K562 (cell line): Measurements from ENCODE around the gene PEX3. TPM values are rescaled to one million over a fixed set of nuclear protein-coding genes. Genes with fewer than 3 reads are reported as not detected.

Experiments used
- FOSL1 ChIP-seq: fragments of 200-800 bp; sonication (Bioruptor generic); conservative IDR thresholded peaks from 2 replicates; pipeline ENCODE4 v1.6.1; 2016; ENCODE audit warnings: missing genetic modification characterization, missing compliant biosample characterization
- IFI16 ChIP-seq: fragments of 250-450 bp; sonication (Bioruptor Pico); IDR thresholded peaks from 2 replicates; pipeline ENCODE4 v2.1.2; 2022; ENCODE audit warnings: mild to moderate bottlenecking, inconsistent platforms
- JUNB ChIP-seq: fragments of 450-650 bp; formaldehyde crosslinking; conservative IDR thresholded peaks from 2 replicates; pipeline ENCODE4 v1.4.0; 2020; ENCODE audit warnings: mild to moderate bottlenecking
- NR1H2 ChIP-seq: sonication (generic); formaldehyde crosslinking; IDR thresholded peaks from 2 replicates; pipeline ENCODE4 v1.4.0; 2020; ENCODE audit warnings: mild to moderate bottlenecking, missing genetic modification reagents
- NR2C1 ChIP-seq, 2 experiments: fragments of 450-650 bp; IDR thresholded peaks; 2 replicates each; pipeline ENCODE4 v1.6.1; 2017; ENCODE audit warnings: mild to moderate bottlenecking in 2 of 2, antibody characterized with exemption in 1 of 2, inconsistent platforms in 1 of 2, missing compliant biosample characterization in 1 of 2, missing genetic modification characterization in 1 of 2
- NR2F6 ChIP-seq: fragments of 450-650 bp; formaldehyde crosslinking; IDR thresholded peaks from 2 replicates; pipeline ENCODE4 v1.4.0; 2020; ENCODE audit warnings: mild to moderate bottlenecking
- PKNOX1 ChIP-seq: fragments of 450-650 bp; IDR thresholded peaks from 2 replicates; pipeline ENCODE4 v1.6.1; 2016
- PRPF4 ChIP-seq: fragments of 200-400 bp; formaldehyde crosslinking; IDR thresholded peaks from one replicate; pipeline ENCODE4 v1.6.1; 2017; ENCODE audit warnings: low read length, low read depth, mild to moderate bottlenecking; ENCODE audit not compliant: insufficient read depth, poor library complexity, severe bottlenecking
- PTRF ChIP-seq: fragments of 450-650 bp; IDR thresholded peaks from 2 replicates; pipeline ENCODE4 v1.6.1; 2016; ENCODE audit warnings: mild to moderate bottlenecking, missing genetic modification characterization, missing compliant biosample characterization
- PURB ChIP-seq: sonication (generic); formaldehyde crosslinking; IDR thresholded peaks from 2 replicates; pipeline ENCODE4 v1.9.0; 2021; ENCODE audit warnings: low read depth, mild to moderate bottlenecking, missing genetic modification reagents
- RAD51 ChIP-seq: fragments of 450-650 bp; IDR thresholded peaks from 2 replicates; pipeline ENCODE4 v1.7.1; 2016; ENCODE audit warnings: low read depth, mild to moderate bottlenecking, borderline replicate concordance
- SIRT6 ChIP-seq: IDR thresholded peaks from one replicate; pipeline ENCODE4 v1.6.1; 2012; ENCODE audit warnings: low read depth, mild to moderate bottlenecking, control low read depth, inconsistent platforms, low read length, moderate library complexity
- ZBTB33 ChIP-seq: sonication (generic); formaldehyde crosslinking; IDR thresholded peaks from 2 replicates; pipeline ENCODE4 v1.8.1; 2023; ENCODE audit warnings: mild to moderate bottlenecking, missing genetic modification reagents
- ZNF445 ChIP-seq: fragments of 250-450 bp; sonication (Bioruptor Pico); IDR thresholded peaks from 2 replicates; pipeline ENCODE4 v1.4.0; 2020; ENCODE audit warnings: low read depth, mild to moderate bottlenecking, moderate library complexity
- ZNF518B ChIP-seq: fragments of 250-450 bp; sonication (Bioruptor Pico); IDR thresholded peaks from 2 replicates; pipeline ENCODE4 v1.5.0; 2021; ENCODE audit warnings: mild to moderate bottlenecking, moderate library complexity
- ZNF77 ChIP-seq: fragments of 250-450 bp; sonication (Bioruptor Pico); IDR thresholded peaks from 2 replicates; pipeline ENCODE4 v1.5.0; 2020
- polyA plus RNA-seq, 8 experiments: library from polyadenylated mRNA; depleted of rRNA in 4 of 8; stranded (reverse) in 5 of 8; unstranded in 3 of 8; fragments of >200 nt; fragmentation: Nextera tagmentation in 2 of 8; fragmentation: Illumina TruSeq in 1 of 8; extraction: Ambion mirVana in 2 of 8; extraction: Trizol in 1 of 8; gene quantifications; 2 replicates each; pipeline versions ENCODE4 v1.2.1 to v1.2.3, GENCODE V29; 2011 to 2014; ENCODE audit warnings: inconsistent platforms in 1 of 8, missing spikeins in 1 of 8
- total RNA-seq, 7 experiments: library from RNA; depleted of rRNA in 6 of 7; stranded (reverse); fragments of >200 nt in 6 of 7; fragmentation: Illumina TruSeq in 2 of 7; extraction: Trizol in 2 of 7; gene quantifications; 2 replicates each; pipeline versions ENCODE4 v1.2.1 to v1.2.3, GENCODE V29; 2011 to 2021; ENCODE audit warnings: low replicate concordance in 1 of 7

PEX3 gene
- total and polyA plus RNA-seq, 9 of the 15 experiments (the other 6 are each of a cell fraction or from before 2014, with no cell fraction given) = 17.3 to 69.6 (median 32.7) TPM

GRCh38 chr6:143450453-143451371 is at the start of gene PEX3, which contains the start of gene ADAT2 (continued):
- TF ChIP-seq PRPF4 = peak; percentile 69
- no peak for TF ChIP-seq PTRF (tag)
- no peak for TF ChIP-seq SIRT6
- TF ChIP-seq PURB (CRISPR knock-in tag) = no peak
- TF ChIP-seq PKNOX1 = peak; percentile 58; the same call in 1 of the 2 replicates
- TF ChIP-seq ZNF518B (CRISPR knock-in tag) = no peak
- no peak for TF ChIP-seq ZNF77 (CRISPR knock-in tag)
- peak; percentile 51 for TF ChIP-seq ZBTB33 (CRISPR knock-in tag)
- no peak for TF ChIP-seq NR2F6
- no peak for TF ChIP-seq NR2C1 (IDR thresholded peaks at IDR 0.05)
- peak; percentile 71; the same call in 1 of the 2 replicates for TF ChIP-seq NR2C1 (tag; IDR thresholded peaks at IDR 0.05)
- peak; percentile 55; the same call in 1 of the 2 replicates for TF ChIP-seq FOSL1 (tag)
- TF ChIP-seq ZNF445 (CRISPR knock-in tag) = no peak
- peak; percentile 73; the same call in 1 of the 2 replicates for TF ChIP-seq NR1H2 (CRISPR knock-in tag)
- TF ChIP-seq IFI16 (CRISPR knock-in tag) = no peak
- 0 out of 2 replicates have a peak, but pooled peaks have one; percentile 27 for TF ChIP-seq JUNB
- TF ChIP-seq RAD51 = no peak; the same call in 1 of the 2 replicates
